ENCODE data around the gene DUS1L.

Gene DUS1L

GRCh38 chr17:82016061-82016874 lies 49.3 kb downstream of the DUS1L start:
- no peak overlapping the region for H3K4me3 ChIP-seq (ENCODE audit: low read depth, low read length)

- no peak overlapping the region for H3K4me3 ChIP-seq (ENCODE audit: low read depth, low read length)
These were observed 50.2 kb downstream of the DUS1L start for GRCh38 chr17:82015311-82015971.

GRCh38 chr17:82014971-82015310 lies 50.7 kb downstream of the DUS1L start:
- no peak overlapping the region for H3K4me3 ChIP-seq (ENCODE audit: low read depth, low read length)

GRCh38 chr17:82014432-82014831 lies 51.2 kb downstream of the DUS1L start:
- H3K4me3 ChIP-seq (ENCODE audit: low read depth, low read length): no peak overlapping the region

DNA sequence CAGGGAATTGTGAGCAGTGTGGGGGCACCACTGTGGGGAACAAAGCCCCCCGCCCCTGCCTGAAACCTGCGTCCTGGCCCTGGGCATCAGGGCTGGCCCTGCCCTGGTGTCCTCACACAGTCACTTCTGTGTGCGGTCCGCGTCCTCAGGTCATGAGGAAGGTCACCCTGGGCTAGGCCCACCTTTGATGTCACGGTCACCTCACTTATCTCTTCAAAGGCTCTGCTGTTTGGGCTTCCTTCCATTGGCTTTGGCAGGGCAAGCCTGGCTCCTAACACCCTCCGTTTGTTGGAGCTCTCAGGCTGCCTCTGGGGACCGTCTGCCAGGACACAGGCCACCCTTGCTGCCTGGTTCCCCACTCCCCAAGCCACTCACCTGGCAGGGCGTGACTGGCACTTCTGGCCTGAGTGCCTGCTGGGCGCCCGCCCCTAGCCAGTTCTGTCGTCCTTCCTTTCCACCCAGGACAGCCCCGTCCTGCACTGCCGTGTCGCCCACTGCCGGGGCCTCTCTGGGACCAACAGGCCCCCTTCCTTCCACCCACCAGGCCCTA lies 51.8 kb downstream of the DUS1L start:
- H3K4me3 ChIP-seq (ENCODE audit: low read depth, low read length): no peak overlapping the region

DNA sequence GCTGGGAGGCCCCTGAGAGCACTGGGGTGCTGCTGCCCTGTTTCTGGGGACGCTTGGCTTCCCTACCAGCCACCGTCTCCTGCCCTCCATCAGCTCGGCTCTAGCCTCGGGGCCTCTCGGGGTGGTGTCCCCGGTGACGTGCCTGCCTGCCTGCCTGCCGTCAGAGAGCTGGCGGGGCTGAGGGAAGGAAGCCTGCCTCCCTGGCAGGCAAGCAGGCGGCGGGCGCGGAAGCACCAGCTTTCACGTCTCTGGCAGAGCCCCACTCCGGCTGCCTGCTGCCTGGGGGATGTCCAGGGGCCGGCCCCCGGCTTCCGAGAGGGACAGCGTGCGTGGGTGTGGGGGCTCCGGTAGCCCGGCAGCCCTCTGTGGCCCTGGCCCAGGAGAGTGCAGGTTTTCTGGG lies 52.3 kb downstream of the DUS1L start:
- H3K4me3 ChIP-seq (ENCODE audit: low read depth, low read length): no peak overlapping the region

GRCh38 chr17:82012640-82013295 lies 52.8 kb downstream of the DUS1L start:
- no peak overlapping the region for H3K4me3 ChIP-seq (ENCODE audit: low read depth, low read length)

DNA sequence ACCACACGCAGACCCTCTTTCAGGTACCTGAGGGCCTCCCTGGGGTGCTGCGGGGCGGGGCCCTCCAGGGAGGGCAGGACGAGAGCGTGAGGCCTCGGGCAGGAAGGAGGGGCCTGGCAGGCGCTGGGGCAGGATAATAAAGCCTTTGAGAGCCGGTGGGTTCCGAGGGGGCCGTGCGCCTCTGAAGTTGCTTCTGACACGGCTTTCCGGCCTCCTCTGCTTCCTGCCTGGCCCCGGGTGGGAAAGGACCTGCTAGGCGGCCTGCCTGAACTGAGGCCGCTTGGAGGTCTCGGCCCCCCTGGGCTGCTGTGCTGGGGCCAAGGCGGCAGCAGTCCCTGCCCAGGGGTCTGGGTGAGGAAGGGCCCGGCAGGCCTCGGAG lies 53.4 kb downstream of the DUS1L start:
- H3K4me3 ChIP-seq (ENCODE audit: low read depth, low read length): no peak overlapping the region

DNA sequence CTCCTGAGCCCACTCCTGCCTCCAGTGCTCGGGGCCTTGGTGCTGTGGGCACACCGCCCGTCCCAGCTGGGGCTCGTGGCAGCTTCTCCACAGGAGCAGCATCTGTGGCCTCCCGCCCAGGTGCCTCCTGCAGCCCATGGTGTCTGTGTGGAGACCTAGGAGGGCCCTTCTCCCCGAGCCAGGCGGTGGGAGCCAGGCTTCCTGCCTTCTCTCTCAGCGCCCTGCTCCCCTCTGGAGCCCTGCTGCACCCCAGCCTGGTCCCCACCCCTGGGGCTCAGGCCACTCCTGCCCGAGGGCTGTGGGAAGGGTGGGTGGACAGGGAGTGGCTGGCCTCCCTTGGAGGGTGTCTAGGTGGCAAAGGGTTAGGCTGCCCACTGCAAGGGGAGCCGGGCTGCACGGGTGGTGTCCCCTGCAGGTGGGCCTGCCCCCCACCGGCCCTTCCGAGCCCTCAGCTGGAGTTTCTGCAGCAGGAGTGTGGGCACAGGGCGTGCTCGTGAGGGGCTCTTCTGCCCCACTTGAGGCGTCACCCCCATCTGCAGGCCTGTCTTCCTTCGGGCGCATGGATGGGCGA lies 53.9 kb downstream of the DUS1L start:
- no peak overlapping the region for H3K4me3 ChIP-seq (ENCODE audit: low read depth, low read length)

- H3K4me3 ChIP-seq (ENCODE audit: low read depth, low read length): no peak overlapping the region
These were observed 54.8 kb downstream of the DUS1L start for GRCh38 chr17:82010575-82011525.

DNA sequence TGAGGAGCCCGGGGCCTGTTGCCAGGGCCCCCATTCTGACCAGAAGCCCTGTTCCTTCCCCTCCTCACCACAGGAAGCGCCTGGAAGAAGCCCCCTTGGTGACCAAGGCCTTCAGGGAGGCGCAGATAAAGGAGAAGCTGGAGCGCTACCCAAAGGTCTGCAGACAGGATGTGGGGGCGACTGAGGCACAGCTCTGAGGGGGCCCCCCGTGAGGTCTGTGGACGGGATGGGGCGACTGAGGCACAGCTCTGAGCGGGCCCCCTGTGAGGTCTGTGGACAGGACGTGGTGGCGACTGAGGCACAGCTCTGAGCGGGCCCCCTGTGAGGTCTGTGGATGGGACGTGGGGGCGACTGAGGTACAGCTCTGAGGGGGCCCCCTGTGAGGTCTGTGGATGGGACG lies 56.2 kb downstream of the DUS1L start:
- no peak overlapping the region for H3K4me3 ChIP-seq (ENCODE audit: low read depth, low read length)

DNA sequence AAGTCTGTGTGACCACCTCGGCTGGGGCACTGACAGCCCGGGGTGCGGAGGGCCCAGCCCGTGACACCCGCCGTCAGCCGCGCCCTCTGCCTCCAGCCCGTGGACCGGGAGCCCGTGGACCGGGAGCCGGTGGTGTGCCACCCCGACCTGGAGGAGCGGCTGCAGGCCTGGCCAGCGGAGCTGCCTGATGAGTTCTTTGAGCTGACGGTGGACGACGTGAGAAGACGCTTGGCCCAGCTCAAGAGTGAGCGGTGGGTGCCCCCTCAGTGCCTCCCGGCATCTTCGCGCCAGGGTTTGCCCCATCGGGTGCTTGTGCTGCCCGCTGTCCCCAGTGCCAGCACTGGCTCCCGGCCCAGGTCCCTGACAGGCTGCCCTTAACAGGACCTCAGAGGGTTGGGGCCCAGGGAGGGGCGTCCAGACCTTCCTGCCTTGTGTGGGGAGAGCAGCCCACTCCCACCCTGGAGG lies 56.6 kb downstream of the DUS1L start:
- H3K4me3 ChIP-seq (ENCODE audit: low read depth, low read length): no peak overlapping the region

DNA sequence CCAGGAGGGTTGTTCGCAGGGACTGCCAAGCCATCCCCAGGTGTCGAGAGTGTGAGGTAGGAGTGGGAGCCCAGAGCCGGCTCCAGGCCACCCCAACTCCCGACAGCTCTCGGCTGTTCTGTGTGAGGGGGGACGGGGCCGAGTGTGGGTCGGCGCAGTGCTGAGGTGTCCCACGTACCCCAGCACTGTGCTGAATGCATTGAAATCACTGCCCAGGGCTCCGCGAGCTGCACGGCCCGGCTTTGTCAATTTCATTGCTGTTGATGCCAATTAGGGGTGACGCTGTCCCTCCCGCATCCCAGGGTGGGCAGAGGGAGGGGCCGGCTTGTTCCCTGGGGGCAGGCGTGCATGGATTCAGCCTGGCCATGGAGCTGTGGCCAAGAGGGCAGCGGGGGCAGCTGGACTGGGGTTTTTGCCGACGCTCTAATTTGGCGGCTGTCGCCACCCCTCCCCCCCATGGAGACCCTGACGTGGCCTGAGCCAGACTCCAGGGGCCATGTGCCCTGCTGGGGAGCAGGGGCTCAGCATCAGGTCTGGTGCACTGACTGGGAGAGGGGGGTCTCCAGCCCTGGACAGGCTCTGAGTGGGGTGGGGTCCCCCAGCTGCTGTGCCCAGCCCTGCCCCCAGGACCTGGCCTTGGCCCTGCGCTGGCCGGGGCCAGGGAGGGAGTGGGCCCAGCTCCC lies 57.2 kb downstream of the DUS1L start:
- no peak overlapping the region for H3K4me3 ChIP-seq (ENCODE audit: low read depth, low read length)

Data from iPS-11a (cell line).